H9 (cell line): ENCODE data around the gene KRTAP1-4. TPM values are rescaled to one million over a fixed set of nuclear protein-coding genes. Genes with fewer than 3 reads are reported as not detected.

ENCODE experiments used
- DNase-seq: peaks from one replicate; pipeline ENCODE4 v3.0.0-alpha.2; 2017
- H2AFZ ChIP-seq: one replicate; pipeline ENCODE4 v1.6.1; 2013; ENCODE audit warnings: mild to moderate bottlenecking, low read length, control low read depth, moderate library complexity
- H2AK5ac ChIP-seq: 2 replicates; pipeline ENCODE4 v1.6.1; 2013; ENCODE audit warnings: low read length, control low read depth, mixed read lengths; ENCODE audit not compliant: insufficient read length
- H2BK120ac ChIP-seq: one replicate; pipeline ENCODE4 v1.6.1; 2013; ENCODE audit warnings: low read depth, mild to moderate bottlenecking, low read length, control low read depth, inconsistent platforms; ENCODE audit not compliant: poor library complexity, severe bottlenecking
- H2BK12ac ChIP-seq: 2 replicates; pipeline ENCODE4 v1.6.1; 2013; ENCODE audit warnings: low read length, control low read depth, mixed read lengths, low read depth; ENCODE audit not compliant: insufficient read length
- H2BK15ac ChIP-seq: 2 replicates; pipeline ENCODE4 v1.6.1; 2013; ENCODE audit warnings: low read depth, low read length, control low read depth
- H2BK20ac ChIP-seq: one replicate; pipeline ENCODE4 v1.6.1; 2013; ENCODE audit warnings: low read depth, mild to moderate bottlenecking, low read length, control low read depth, inconsistent platforms; ENCODE audit not compliant: poor library complexity, severe bottlenecking
- H2BK5ac ChIP-seq: 2 replicates; pipeline ENCODE4 v1.6.1; 2013; ENCODE audit warnings: low read length, control low read depth, mixed read lengths; ENCODE audit not compliant: insufficient read length
- H3K14ac ChIP-seq: 2 replicates; pipeline ENCODE4 v1.6.1; 2013; ENCODE audit warnings: low read length, control low read depth; ENCODE audit not compliant: insufficient read depth
- H3K18ac ChIP-seq: 2 replicates; pipeline ENCODE4 v1.6.1; 2013; ENCODE audit warnings: low read depth, mild to moderate bottlenecking, mixed read lengths, low read length, control low read depth; ENCODE audit not compliant: insufficient read length
- H3K23ac ChIP-seq: 2 replicates; pipeline ENCODE4 v1.6.1; 2013; ENCODE audit warnings: low read length, control low read depth, mixed read lengths, low read depth; ENCODE audit not compliant: insufficient read length
- H3K23me2 ChIP-seq: 2 replicates; pipeline ENCODE4 v1.6.1; 2013; ENCODE audit warnings: low read depth, mild to moderate bottlenecking, mixed read lengths, low read length, control low read depth; ENCODE audit not compliant: insufficient read length, poor library complexity, severe bottlenecking
- H3K27ac ChIP-seq: 2 replicates; pipeline ENCODE4 v1.5.1; 2013; ENCODE audit warnings: low read length, control low read depth, mixed read lengths, low read depth; ENCODE audit not compliant: insufficient read length
- H3K27me3 ChIP-seq: 2 replicates; pipeline ENCODE4 v1.6.1; 2013; ENCODE audit warnings: low read length, control low read depth, inconsistent platforms; ENCODE audit not compliant: insufficient read depth
- H3K4ac ChIP-seq: 2 replicates; pipeline ENCODE4 v1.6.1; 2013; ENCODE audit warnings: low read depth, mild to moderate bottlenecking, control low read depth, inconsistent platforms, low read length, moderate library complexity
- H3K4me1 ChIP-seq: 2 replicates; pipeline ENCODE4 v1.6.1; 2013; ENCODE audit warnings: low read length, control low read depth, inconsistent platforms; ENCODE audit not compliant: insufficient read depth
- H3K4me2 ChIP-seq: 2 replicates; pipeline ENCODE4 v1.6.1; 2013; ENCODE audit warnings: low read length, control low read depth, mixed read lengths; ENCODE audit not compliant: insufficient read length, insufficient read depth
- H3K56ac ChIP-seq: 2 replicates; pipeline ENCODE4 v1.6.1; 2013; ENCODE audit warnings: low read depth, mild to moderate bottlenecking, mixed read lengths, low read length, control low read depth; ENCODE audit not compliant: insufficient read length
- H3K79me1 ChIP-seq: 2 replicates; pipeline ENCODE4 v1.6.1; 2013; ENCODE audit warnings: low read depth, mild to moderate bottlenecking, moderate library complexity, low read length, control low read depth, inconsistent platforms; ENCODE audit not compliant: insufficient read depth, poor library complexity, severe bottlenecking
- H3K79me2 ChIP-seq: 2 replicates; pipeline ENCODE4 v1.6.1; 2013; ENCODE audit warnings: low read length, control low read depth, inconsistent platforms; ENCODE audit not compliant: insufficient read depth
- H3K9ac ChIP-seq: 2 replicates; pipeline ENCODE4 v1.6.1; 2013; ENCODE audit warnings: low read length, control low read depth, mixed read lengths; ENCODE audit not compliant: insufficient read length; ENCODE audit errors: extremely low read depth
- H3K9me3 ChIP-seq: one replicate; pipeline ENCODE4 v1.6.1; 2013; ENCODE audit warnings: low read depth, low read length, inconsistent platforms; ENCODE audit not compliant: control insufficient read depth
- H3T11ph ChIP-seq: one replicate; pipeline ENCODE4 v1.6.1; 2013; ENCODE audit warnings: mild to moderate bottlenecking, low read length, control low read depth, inconsistent platforms
- H4K20me1 ChIP-seq: one replicate; pipeline ENCODE4 v1.6.1; 2013; ENCODE audit not compliant: control insufficient read depth, insufficient read length, insufficient read depth
- H4K5ac ChIP-seq: 2 replicates; pipeline ENCODE4 v1.6.1; 2013; ENCODE audit warnings: low read depth, mild to moderate bottlenecking, mixed read lengths, low read length, control low read depth; ENCODE audit not compliant: insufficient read length
- H4K8ac ChIP-seq: replicated peaks from 2 replicates; pipeline ENCODE4 v1.6.1; 2013; ENCODE audit warnings: low read length, control low read depth, mixed read lengths, low read depth; ENCODE audit not compliant: insufficient read length
- H4K91ac ChIP-seq: 2 replicates; pipeline ENCODE4 v1.6.1; 2013; ENCODE audit warnings: low read depth, mild to moderate bottlenecking, moderate library complexity, mixed read lengths, low read length, control low read depth; ENCODE audit not compliant: insufficient read length
- H3K27ac Mint-ChIP-seq, 3 experiments: 2 replicates in 2 of 3; 3 replicates in 1 of 3; pipeline ENCODE4 v1.8.0; 2020 to 2021; ENCODE audit warnings: mixed read lengths in 3 of 3, mild to moderate bottlenecking in 1 of 3, moderate library complexity in 1 of 3
- H3K27me3 Mint-ChIP-seq: 2 replicates; pipeline ENCODE4 v1.8.0; 2021; ENCODE audit warnings: low read depth, mild to moderate bottlenecking, moderate library complexity, mixed read lengths
- H3K36me3 Mint-ChIP-seq, 3 experiments: 2 replicates in 2 of 3; 3 replicates in 1 of 3; pipeline ENCODE4 v1.8.0; 2020 to 2021; ENCODE audit warnings: low read depth in 3 of 3, mixed read lengths in 3 of 3; ENCODE audit not compliant: insufficient read depth in 1 of 3
- H3K4me1 Mint-ChIP-seq, 2 experiments: 2 replicates each; pipeline ENCODE4 v1.8.0; 2020; ENCODE audit warnings: mixed read lengths in 2 of 2
- H3K4me3 Mint-ChIP-seq, 2 experiments: 2 replicates in 1 of 2; 3 replicates in 1 of 2; pipeline ENCODE4 v1.8.0; 2020 to 2021; ENCODE audit warnings: mild to moderate bottlenecking in 2 of 2, mixed read lengths in 2 of 2, moderate library complexity in 1 of 2
- H3K9me3 Mint-ChIP-seq, 2 experiments: 2 replicates in 1 of 2; 3 replicates in 1 of 2; pipeline ENCODE4 v1.8.0; 2020; ENCODE audit warnings: mild to moderate bottlenecking in 2 of 2, mixed read lengths in 2 of 2, moderate library complexity in 1 of 2
- WGBS: extraction: QIAGEN DNeasy Blood & Tissue Kit; methylation state at CpG from one replicate; pipeline ENCODE4 v1.1.7; 2013; ENCODE audit warnings: missing lambda C conversion rate, low lambda C conversion rate, mixed read lengths; ENCODE audit not compliant: insufficient read length; ENCODE audit errors: extremely low coverage; 5-methylcytosine and 5-hydroxymethylcytosine counted together
- long read RNA-seq: library from polyadenylated mRNA; unstranded; transcript quantifications from one replicate; pipeline ENCODE4 v2.0.0, GENCODE V29; 2020
- total RNA-seq: library from RNA; stranded (reverse); gene quantifications from 2 replicates; pipeline ENCODE4 v1.2.1, GENCODE V29; 2021
- TF ChIP-seq, protein P1 (sequence below): fragments of 200-600 bp; sonication (generic); conservative IDR thresholded peaks from 3 replicates; pipeline ENCODE4 v1.8.0; 2021; ENCODE audit warnings: antibody characterized with exemption, mild to moderate bottlenecking

Gene KRTAP1-4, protein sequence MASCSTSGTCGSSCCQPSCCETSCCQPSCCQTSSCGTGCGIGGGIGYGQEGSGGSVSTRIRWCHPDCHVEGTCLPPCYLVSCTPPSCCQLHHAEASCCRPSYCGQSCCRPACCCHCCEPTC
- total RNA-seq, result not detected in 2 replicates
- long read RNA-seq, result 0 reads

- Histone ChIP-seq H3K79me1 (no peaks in the 10 kb centered on the region), H3K23me2 (no peaks in the 10 kb centered on the region), H2BK5ac (no peak within 1 kb of the TSS), H3K9ac (no peak within 1 kb of the TSS), H3K4me2 (no peak within 1 kb of the TSS), H3K27me3 (no peaks in the 10 kb centered on the region), H4K5ac (no peak within 1 kb of the TSS), H2BK120ac (no peak within 1 kb of the TSS), H3K18ac (no peak within 1 kb of the TSS), H3T11ph (no peak within 1 kb of the TSS), H3K27ac (no peak within 1 kb of the TSS), H3K4ac (no peak within 1 kb of the TSS), H4K8ac (no peak within 1 kb of the TSS), H4K20me1 (no peaks in the 10 kb centered on the region), H2BK20ac (no peak within 1 kb of the TSS), H3K23ac (no peak within 1 kb of the TSS), H3K4me1 (no peaks in the 10 kb centered on the region), H3K79me2 (no peaks in the 10 kb centered on the region), H2AK5ac (no peak within 1 kb of the TSS), H3K56ac (no peak within 1 kb of the TSS), H3K9me3 (no peaks in the 10 kb centered on the region), H2BK12ac (no peak within 1 kb of the TSS), H2BK15ac (no peak within 1 kb of the TSS), H4K91ac (no peak within 1 kb of the TSS), H3K14ac (no peak within 1 kb of the TSS), H2AFZ (no peak within 1 kb of the TSS)
- H3K4me3 Mint-ChIP-seq, result no peak within 1 kb of the TSS; a peak in 1 of 5 replicates
- H3K27ac Mint-ChIP-seq, result no peak within 1 kb of the TSS
- H3K36me3 Mint-ChIP-seq, result no peaks in the 10 kb centered on the region
- H3K27me3 Mint-ChIP-seq, result peaks cover 3% of the 10 kb centered on the region; the same call in 1 of the 2 replicates
- no CpG with 5 or more reads among the region's 12 CpGs for WGBS
- no peaks in the 10 kb centered on the region; a peak in 1 of 5 replicates for H3K9me3 Mint-ChIP-seq
- no peak for DNase-seq
- peaks cover 0 to 1% of the 10 kb centered on the region in 2 experiments; a peak in 1 of 4 replicates for H3K4me1 Mint-ChIP-seq
- TF ChIP-seq, protein P1, sequence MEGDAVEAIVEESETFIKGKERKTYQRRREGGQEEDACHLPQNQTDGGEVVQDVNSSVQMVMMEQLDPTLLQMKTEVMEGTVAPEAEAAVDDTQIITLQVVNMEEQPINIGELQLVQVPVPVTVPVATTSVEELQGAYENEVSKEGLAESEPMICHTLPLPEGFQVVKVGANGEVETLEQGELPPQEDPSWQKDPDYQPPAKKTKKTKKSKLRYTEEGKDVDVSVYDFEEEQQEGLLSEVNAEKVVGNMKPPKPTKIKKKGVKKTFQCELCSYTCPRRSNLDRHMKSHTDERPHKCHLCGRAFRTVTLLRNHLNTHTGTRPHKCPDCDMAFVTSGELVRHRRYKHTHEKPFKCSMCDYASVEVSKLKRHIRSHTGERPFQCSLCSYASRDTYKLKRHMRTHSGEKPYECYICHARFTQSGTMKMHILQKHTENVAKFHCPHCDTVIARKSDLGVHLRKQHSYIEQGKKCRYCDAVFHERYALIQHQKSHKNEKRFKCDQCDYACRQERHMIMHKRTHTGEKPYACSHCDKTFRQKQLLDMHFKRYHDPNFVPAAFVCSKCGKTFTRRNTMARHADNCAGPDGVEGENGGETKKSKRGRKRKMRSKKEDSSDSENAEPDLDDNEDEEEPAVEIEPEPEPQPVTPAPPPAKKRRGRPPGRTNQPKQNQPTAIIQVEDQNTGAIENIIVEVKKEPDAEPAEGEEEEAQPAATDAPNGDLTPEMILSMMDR, result no peak
These were observed at the start of gene KRTAP1-4 for GRCh38 chr17:41029633-41030245. Gene KRTAP1-4, minus strand, starts transcription at chr17:41030195. Its CDS starts 117 bp downstream, at chr17:41030078.
